Mesothelial cell of epicardium (in vitro differentiated cells): ENCODE results near the gene GJB2. TPM values are rescaled to one million over a fixed set of nuclear protein-coding genes. Genes with fewer than 3 reads are reported as not detected.

Source experiments
- DNase-seq, 2 experiments: peaks; one replicate each; pipeline ENCODE4 v3.0.0; 2021; ENCODE audit warnings: low spot score in 2 of 2; ENCODE audit not compliant: unreplicated experiment in 2 of 2
- H3K27ac Mint-ChIP-seq: 2 replicates; pipeline ENCODE4 v1.8.0; 2021; ENCODE audit warnings: mixed read lengths
- H3K27me3 Mint-ChIP-seq: 2 replicates; pipeline ENCODE4 v1.8.0; 2021; ENCODE audit warnings: low read depth, mixed read lengths
- H3K36me3 Mint-ChIP-seq: 2 replicates; pipeline ENCODE4 v1.8.0; 2021; ENCODE audit warnings: mixed read lengths
- H3K4me1 Mint-ChIP-seq: 2 replicates; pipeline ENCODE4 v1.8.0; 2021; ENCODE audit warnings: mixed read lengths
- H3K4me3 Mint-ChIP-seq: 2 replicates; pipeline ENCODE4 v1.8.0; 2021; ENCODE audit warnings: mild to moderate bottlenecking, moderate library complexity, mixed read lengths
- H3K9me3 Mint-ChIP-seq: 2 replicates; pipeline ENCODE4 v1.8.0; 2021; ENCODE audit warnings: mixed read lengths
- CTCF ChIP-seq: fragments of 200-600 bp; sonication (generic); IDR thresholded peaks from one replicate; pipeline ENCODE4 v1.5.0; 2021; ENCODE audit warnings: antibody characterized with exemption; ENCODE audit not compliant: unreplicated experiment
- total RNA-seq: library from RNA; stranded (reverse); gene quantifications from 3 replicates; pipeline ENCODE4 v1.2.1, GENCODE V29; 2021

Gene GJB2
- total RNA-seq, 1 donor from 2014 or later, result 25.4 TPM

GRCh38 chr13:20171364-20171763 is 21.4 kb downstream of the GJB2 start:
- no peak for DNase-seq
- peak overlapping the region; percentile 21 for H3K27ac Mint-ChIP-seq
- H3K27me3 Mint-ChIP-seq, result no peaks in the 10 kb centered on the region
- H3K4me1 Mint-ChIP-seq, result peaks cover 53% of the 10 kb centered on the region
- H3K36me3 Mint-ChIP-seq, result no peaks in the 10 kb centered on the region
- TF ChIP-seq CTCF, result no peak
- peaks cover 7% of the 10 kb centered on the region for H3K9me3 Mint-ChIP-seq
- H3K4me3 Mint-ChIP-seq, result no peak overlapping the region

- peaks cover 7% of the 10 kb centered on the region for H3K9me3 Mint-ChIP-seq
- no peaks in the 10 kb centered on the region for H3K27me3 Mint-ChIP-seq
- no peaks in the 10 kb centered on the region for H3K36me3 Mint-ChIP-seq
- DNase-seq, result no peak
- peaks cover 53% of the 10 kb centered on the region for H3K4me1 Mint-ChIP-seq
- no peak overlapping the region for H3K4me3 Mint-ChIP-seq
- TF ChIP-seq CTCF, result no peak
- peak overlapping the region; percentile 21 for H3K27ac Mint-ChIP-seq
Measured at GRCh38 chr13:20170921-20171320, 21.8 kb downstream of the GJB2 start.

- Mint-ChIP-seq H3K36me3 (no peaks in the 10 kb centered on the region), H3K27me3 (peaks cover under 1% of the 10 kb centered on the region), H3K27ac (no peak overlapping the region), H3K9me3 (peaks cover 7% of the 10 kb centered on the region), H3K4me3 (no peak overlapping the region), H3K4me1 (peaks cover 42% of the 10 kb centered on the region)
- DNase-seq, result no peak
- no peak for TF ChIP-seq CTCF
Measured at GRCh38 chr13:20168396-20168795, 24.3 kb downstream of the GJB2 start.

DNA sequence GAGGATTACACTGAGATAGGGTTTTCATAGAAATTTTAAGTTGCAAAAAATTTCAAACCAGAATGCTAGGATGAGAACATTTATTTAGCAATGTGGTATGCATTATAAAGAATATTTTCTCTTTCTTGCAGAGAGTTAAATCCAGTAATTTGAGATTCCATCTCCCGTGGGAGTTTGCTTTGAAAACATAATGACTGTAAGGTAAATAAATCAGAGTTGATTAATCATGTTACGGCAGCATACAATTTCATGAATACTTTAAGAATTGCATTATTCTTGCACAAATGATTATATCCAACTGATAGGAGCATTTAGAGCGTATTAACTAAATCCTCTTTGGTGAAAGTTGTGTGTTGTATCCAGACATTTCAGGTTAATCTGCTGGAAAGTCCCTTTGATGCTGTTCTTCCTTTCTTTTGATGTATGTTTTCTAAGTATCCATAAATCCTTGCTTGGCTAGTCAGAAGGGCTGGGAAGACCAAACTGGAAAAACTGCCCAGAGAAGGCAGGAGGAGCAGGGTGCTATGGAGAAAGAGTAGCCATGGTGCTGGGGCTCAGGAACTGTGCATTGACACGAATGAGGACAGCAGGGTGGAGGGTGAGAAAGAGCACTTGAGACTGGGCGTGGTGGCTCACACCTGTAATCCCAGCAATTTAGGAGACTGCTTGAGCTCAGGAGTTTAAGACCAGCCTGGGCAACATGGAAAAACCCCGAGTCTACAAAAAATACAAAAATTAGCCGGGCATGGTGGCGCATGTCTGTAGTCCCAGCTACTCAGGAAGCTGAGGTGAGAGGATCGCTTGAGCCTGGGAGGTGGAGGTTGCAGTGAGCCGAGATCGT is 27.1 kb downstream of the GJB2 start:
- H3K4me1 Mint-ChIP-seq, result peaks cover 38% of the 10 kb centered on the region
- peak overlapping the region; percentile 27 for H3K4me3 Mint-ChIP-seq
- peaks cover 19% of the 10 kb centered on the region for H3K27me3 Mint-ChIP-seq
- no peaks in the 10 kb centered on the region for H3K9me3 Mint-ChIP-seq
- no peak for TF ChIP-seq CTCF
- DNase-seq, result no peak
- H3K27ac Mint-ChIP-seq, result peak overlapping the region; percentile 94
- H3K36me3 Mint-ChIP-seq, result no peaks in the 10 kb centered on the region

DNA sequence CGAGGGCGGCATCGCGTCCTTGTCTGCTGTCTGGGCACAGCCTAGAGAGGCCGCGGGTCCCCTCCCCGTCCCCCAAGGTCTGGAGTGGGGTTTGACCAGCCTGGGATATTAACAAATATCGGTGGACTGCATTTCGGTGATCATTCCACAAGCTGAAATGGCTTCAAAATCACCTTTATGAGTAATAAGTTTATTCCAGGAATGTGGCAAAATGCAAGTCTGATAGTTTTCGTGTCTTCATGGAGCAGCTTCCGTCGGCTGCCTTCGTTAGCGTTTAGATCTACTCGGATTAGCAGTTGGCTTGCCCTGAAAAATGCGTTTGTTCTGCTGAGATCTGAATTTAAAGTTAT is 30.8 kb downstream of the GJB2 start:
- no peak for TF ChIP-seq CTCF
- peaks cover 47% of the 10 kb centered on the region for H3K27me3 Mint-ChIP-seq
- DNase-seq, result no peak
- H3K4me3 Mint-ChIP-seq, result peak overlapping the region; percentile 60
- no peak overlapping the region for H3K27ac Mint-ChIP-seq
- no peaks in the 10 kb centered on the region for H3K36me3 Mint-ChIP-seq
- H3K9me3 Mint-ChIP-seq, result no peaks in the 10 kb centered on the region
- peaks cover 35% of the 10 kb centered on the region for H3K4me1 Mint-ChIP-seq
